GM10248 (cell line): ENCODE measurements around the gene UNC5A.

ENCODE experiments used
- CTCF ChIA-PET: fragments of 300-600 bp; sonication (Branson Sonifier 250); formaldehyde crosslinking; extraction: SDS; loops from one replicate; lab custom pipeline; 2021; ENCODE audit warnings: antibody characterized with exemption; lab: Yijun Ruan, JAX
- POLR2A ChIA-PET: fragments of 350-650 bp; sonication (Branson Sonifier 250); formaldehyde crosslinking; extraction: SDS; loops from one replicate; lab custom pipeline; 2020; ENCODE audit warnings: antibody characterized with exemption; lab: Yijun Ruan, JAX
- DNase-seq: peaks from one replicate; pipeline ENCODE4 v3.0.0; 2012; ENCODE audit errors: extremely low spot score
- TF ChIP-seq, protein P1 (sequence below): IDR thresholded peaks from 2 replicates; pipeline ENCODE4 v1.5.1; 2012; ENCODE audit warnings: mild to moderate bottlenecking, low read depth; ENCODE audit errors: extremely low read depth, missing control alignments, control extremely low read depth

UNC5A gene

GRCh38 chr5:176857216-176857893 is 47.0 kb downstream of the UNC5A start:
- no peak for DNase-seq
- TF ChIP-seq, protein P1, sequence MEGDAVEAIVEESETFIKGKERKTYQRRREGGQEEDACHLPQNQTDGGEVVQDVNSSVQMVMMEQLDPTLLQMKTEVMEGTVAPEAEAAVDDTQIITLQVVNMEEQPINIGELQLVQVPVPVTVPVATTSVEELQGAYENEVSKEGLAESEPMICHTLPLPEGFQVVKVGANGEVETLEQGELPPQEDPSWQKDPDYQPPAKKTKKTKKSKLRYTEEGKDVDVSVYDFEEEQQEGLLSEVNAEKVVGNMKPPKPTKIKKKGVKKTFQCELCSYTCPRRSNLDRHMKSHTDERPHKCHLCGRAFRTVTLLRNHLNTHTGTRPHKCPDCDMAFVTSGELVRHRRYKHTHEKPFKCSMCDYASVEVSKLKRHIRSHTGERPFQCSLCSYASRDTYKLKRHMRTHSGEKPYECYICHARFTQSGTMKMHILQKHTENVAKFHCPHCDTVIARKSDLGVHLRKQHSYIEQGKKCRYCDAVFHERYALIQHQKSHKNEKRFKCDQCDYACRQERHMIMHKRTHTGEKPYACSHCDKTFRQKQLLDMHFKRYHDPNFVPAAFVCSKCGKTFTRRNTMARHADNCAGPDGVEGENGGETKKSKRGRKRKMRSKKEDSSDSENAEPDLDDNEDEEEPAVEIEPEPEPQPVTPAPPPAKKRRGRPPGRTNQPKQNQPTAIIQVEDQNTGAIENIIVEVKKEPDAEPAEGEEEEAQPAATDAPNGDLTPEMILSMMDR: no peak
- CTCF ChIA-PET: no interaction called here
- POLR2A ChIA-PET: no interaction called here

DNA sequence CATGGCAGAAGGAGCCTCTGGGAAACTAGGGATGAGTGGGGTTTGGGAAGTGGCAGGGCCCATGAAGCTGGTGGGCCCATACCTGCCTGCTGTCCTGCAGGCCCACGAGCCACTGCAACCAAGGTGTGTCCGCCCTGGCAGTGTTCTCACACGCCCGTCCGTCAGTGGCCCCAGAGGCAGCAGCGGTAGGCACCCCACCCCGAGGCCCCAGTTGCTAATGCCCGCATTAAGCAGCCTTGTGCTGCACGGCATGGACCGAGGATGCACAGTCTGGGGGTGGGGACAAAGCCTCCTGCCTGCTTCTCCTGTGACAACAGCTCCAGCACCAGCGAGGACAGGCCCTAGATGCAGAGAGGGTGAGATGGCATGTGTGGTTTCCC is 47.5 kb downstream of the UNC5A start:
- TF ChIP-seq, protein P1: no peak
- ChIA-PET CTCF (no interaction called here), POLR2A (no interaction called here)
- no peak for DNase-seq

DNA sequence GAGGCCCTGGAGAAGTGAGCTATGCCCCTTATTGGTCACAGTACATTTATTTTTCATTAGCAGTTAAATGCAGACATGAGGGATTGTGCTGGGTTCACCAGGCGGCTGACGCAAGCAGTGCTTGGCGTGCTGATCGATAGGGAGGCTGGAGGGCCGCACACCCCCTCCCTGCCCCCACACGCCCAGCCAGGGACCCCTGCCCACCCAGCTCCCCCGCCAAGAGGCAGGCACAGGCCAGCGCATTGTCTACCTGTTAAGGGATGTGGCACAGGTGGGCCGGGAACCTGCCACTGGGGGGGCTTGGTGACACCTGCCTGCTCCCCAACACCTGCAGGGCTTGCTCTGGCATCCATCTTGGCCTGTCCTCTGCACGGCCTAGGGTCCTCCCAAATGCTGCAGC is 49.6 kb downstream of the UNC5A start:
- ChIA-PET CTCF (interaction anchor here (1.1 kb wide), 1 partner anchor 26 kb away, joined by 3 read pairs; no protein-coding TSS in a partner anchor), POLR2A (no interaction called here)
- TF ChIP-seq, protein P1: no peak
- DNase-seq: no peak

DNA sequence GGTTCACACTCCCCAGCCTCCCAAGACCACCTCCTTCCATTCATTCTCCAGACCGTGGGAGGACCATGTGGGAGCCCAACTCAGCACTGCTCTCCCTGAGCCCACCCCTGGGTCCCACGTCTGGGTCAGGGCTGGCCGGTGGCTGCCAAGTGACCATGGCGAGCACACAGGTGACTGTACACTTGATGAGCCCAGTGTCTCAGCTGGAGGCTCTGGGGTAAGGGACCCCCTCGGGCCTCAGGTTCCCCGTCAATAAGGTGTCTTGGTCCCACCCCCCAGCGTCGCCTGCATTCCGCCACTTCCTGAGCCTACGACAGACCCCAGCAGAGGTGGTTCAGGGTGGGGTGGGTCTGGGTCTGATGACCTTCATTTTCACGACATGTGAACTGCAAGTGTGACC is 50.0 kb downstream of the UNC5A start:
- POLR2A ChIA-PET: no interaction called here
- CTCF ChIA-PET: interaction anchor here (1.1 kb wide), 1 partner anchor 26 kb away, joined by 3 read pairs; no protein-coding TSS in a partner anchor
- no peak for DNase-seq
- TF ChIP-seq, protein P1: no peak

- TF ChIP-seq, protein P1: no peak
- ChIA-PET POLR2A (no interaction called here), CTCF (no interaction called here)
- no peak for DNase-seq
Observed at GRCh38 chr5:176861276-176861675, 50.9 kb downstream of the UNC5A start.

GRCh38 chr5:176862330-176862995 is 52.1 kb downstream of the UNC5A start:
- no peak for DNase-seq
- ChIA-PET CTCF (no interaction called here), POLR2A (no interaction called here)
- TF ChIP-seq, protein P1: no peak
